Hematopoietic multipotent progenitor cell treated with erythropoietin and hydrocortisone succinate and interleukin-3 and kit ligand, for 6 days (in vitro differentiated cells): ENCODE data around the gene MCM9.
"Not testable (repeated sequence)": the region's sequence is repeated elsewhere in the genome, so short reads cannot be mapped to it uniquely, and the experiment has no call there.

ENCODE experiments used
- DNase-seq: peaks from one replicate; pipeline ENCODE4 v3.0.0-alpha.2; 2015

Gene MCM9

DNA sequence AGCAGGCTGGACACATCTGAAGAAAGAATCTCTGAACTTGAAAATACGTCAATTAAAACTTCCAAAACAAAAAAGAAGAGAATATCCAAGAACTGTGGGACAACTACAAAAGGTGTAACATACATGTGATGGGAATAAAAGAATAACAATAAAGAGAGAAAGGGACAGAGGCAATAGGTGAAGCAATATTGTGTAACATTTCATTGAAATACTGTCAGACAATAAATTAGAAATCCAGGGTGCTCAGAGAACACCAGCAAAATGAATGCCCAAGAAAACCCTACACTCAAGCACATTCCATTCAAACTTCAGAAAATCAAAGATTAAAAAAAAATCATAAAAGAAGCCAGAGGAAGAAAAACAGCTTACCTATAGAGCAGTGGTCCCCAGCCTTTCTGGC is 74.6 kb downstream of the MCM9 start:
- no peak for DNase-seq

GRCh38 chr6:118859517-118860064 is 75.4 kb downstream of the MCM9 start:
- peak; percentile 13 for DNase-seq

GRCh38 chr6:118856301-118856700 is 78.7 kb downstream of the MCM9 start:
- no peak for DNase-seq

- DNase-seq = no peak
Observed at GRCh38 chr6:118853408-118853807, 81.6 kb downstream of the MCM9 start.

GRCh38 chr6:118844915-118845314 is 90.0 kb downstream of the MCM9 start:
- no peak for DNase-seq

- no peak for DNase-seq
Observed at GRCh38 chr6:118843685-118844390, 91.1 kb downstream of the MCM9 start.

- DNase-seq = no peak
Observed at GRCh38 chr6:118830691-118831090, 104.3 kb downstream of the MCM9 start.

DNA sequence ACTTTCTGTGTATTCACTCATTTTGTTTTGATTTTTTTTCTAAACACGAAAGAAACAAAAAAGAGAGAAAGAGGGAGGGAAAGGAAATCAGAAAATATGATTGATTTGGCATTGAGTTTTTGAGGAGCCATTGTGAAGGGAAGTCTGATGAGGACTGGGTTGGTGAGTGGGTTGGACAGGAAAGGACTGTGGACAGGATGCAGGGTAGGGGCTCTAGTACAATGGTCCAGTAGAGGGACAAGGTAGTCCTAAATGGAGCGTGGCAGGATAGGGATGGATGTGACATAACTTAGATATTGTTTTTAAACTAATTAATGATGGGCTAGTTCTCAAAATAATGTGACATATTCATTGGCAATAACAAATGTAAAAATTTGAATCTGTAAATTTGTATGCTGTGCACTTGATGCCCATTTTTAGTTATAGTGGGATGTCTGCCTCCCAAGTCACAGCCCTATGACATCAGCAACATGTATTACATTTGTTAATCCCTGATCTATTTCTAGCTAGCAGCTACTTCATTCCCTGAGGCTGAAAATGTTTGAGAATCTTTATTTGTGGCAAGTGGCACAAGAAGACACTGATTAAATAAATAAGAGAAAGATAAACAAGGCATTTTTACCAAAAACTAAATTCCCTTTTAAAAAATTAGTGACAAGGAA is 105.0 kb downstream of the MCM9 start:
- DNase-seq = no peak

- no peak for DNase-seq
Observed at GRCh38 chr6:118826096-118826495, 108.9 kb downstream of the MCM9 start.

- DNase-seq = peak; percentile 55
Observed at GRCh38 chr6:118825661-118826060, 109.3 kb downstream of the MCM9 start.

DNA sequence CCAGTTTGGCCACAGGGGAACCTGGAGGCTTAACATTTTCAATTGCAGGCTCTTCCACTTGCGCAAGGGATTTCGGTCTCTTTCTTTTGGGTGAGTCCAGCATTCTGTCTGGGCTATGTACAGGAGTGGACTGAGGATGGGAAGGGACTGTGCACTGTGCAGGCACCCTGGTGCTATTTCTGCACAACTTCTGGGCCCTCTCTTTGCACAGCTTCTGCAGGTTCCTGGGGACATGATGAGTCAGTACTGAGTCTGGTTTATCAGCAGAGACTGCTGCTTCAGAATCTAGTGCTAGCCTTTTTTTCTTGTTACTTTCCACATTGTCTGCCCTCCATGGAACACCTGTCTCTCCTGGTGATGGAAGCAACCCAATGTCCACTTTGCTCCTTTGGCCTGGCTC is 119.5 kb downstream of the MCM9 start:
- no peak for DNase-seq

DNA sequence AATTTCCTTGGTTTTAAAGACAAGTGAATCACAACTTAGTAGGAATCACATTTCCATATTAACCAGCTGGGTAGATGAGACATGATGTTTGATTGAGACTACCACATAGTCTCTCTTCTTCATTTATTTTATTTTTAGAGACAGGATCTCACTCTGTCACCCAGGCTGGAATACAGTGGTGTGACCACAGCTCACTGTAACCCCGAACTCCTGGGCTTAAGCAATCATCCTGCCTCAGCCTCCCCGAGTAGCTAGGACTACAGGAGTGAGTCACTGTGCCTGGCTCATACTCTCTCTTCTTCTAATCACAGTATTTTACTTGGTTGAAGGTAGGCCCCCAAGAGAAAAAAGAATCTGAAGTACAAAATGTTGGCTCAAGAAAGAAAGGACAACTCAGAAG is 121.2 kb downstream of the MCM9 start:
- no peak for DNase-seq

DNA sequence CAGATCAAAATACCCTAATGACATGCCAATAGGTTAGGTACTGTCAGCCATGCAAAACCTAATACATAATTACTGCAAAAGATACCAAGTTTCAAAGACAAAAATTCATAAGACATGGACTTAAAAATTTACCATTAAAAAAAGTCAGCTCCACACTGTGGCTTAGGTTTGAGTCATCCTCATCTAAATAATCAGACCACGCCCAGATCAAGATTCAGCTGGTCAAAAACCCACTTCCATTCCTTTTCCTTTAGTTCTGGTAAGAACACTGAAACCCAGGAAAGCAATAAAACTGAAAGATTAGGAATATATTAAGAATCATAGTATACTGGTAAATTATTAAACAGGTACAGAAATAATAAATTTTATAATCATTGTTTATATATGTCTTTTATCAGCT is 122.0 kb downstream of the MCM9 start:
- DNase-seq = peak; percentile 40

DNA sequence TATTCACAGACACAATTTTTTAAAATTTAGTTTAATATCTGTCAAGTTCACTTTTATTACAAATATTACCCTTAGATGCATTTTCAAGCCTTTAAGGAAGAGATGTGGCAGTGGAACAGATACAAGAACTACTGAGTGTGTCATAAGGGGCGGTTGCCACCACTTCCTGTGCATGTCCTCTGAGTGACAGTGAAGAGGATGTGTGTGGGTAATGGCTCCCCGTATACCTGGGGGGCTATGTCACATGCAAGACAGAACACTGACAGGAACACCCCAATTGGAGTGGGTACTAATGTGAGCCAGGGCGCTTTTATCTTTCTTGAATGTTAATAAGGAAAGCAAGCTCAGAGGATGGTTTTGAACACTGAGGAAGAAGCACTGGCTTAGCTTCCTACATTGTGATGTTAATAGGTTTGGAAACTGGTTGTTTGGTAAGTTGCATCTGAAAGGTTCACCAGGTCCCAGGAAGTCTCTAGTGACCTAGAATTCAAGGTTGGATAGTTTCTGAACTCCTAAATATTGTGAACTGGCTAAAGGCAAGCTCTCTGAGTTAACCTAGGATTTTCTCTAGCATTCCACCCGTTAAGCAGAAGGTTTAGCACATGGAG is 124.4 kb downstream of the MCM9 start:
- DNase-seq = peak; percentile 64

GRCh38 chr6:118808793-118809638 is 125.9 kb downstream of the MCM9 start:
- DNase-seq = peak; percentile 56

DNA sequence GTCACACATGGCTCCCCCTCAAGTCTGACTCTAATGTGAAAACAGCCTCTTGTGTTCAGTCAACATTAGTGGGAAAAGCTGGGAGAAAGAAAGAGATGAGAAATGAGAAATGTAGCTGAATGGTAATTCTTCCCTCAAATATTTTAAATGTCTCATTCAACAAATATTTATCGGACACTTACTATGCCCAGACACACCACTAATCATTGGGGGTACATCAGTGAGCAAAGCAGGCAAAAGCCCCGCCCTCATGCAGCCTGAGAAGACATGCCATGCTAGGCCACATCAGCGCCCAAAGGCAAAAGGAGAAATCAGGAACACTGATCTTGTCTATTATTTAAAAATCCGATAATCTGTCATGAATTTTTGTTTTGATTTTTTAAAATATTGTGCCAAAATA is 130.9 kb downstream of the MCM9 start:
- DNase-seq = no peak

- DNase-seq = no peak
Observed at GRCh38 chr6:118801257-118801656, 133.7 kb downstream of the MCM9 start.

GRCh38 chr6:118800394-118801071 is 134.4 kb downstream of the MCM9 start:
- peak; percentile 95 for DNase-seq

GRCh38 chr6:118799826-118800225 is 135.1 kb downstream of the MCM9 start:
- DNase-seq = no peak

DNA sequence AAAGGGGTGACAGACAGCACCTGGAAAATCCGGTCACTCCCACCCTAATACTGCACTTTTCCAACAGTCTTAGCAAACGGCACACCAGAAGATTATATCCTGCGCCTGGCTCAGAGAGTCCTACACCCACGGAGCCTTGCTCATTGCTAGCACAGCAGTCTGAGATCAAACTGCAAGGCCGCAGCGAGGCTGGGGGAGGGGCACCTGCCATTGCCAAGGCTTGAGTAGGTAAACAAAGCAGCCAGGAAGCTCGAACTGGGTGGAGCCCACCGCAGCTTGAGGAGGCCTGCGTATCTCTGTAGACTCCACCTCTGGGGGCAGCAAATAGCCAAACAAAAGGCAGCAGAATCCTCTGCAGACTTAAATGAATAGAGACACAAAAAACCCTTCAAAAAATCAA is 138.4 kb downstream of the MCM9 start:
- DNase-seq = not testable (repeated sequence)

GRCh38 chr6:118791499-118791898 is 143.5 kb downstream of the MCM9 start:
- DNase-seq = no peak

GRCh38 chr6:118789954-118790353 is 145.0 kb downstream of the MCM9 start:
- no peak for DNase-seq
